HL-60 (cell line): ENCODE data around the gene TADA2B.
"Not testable (repeated sequence)": the region's sequence is repeated elsewhere in the genome, so short reads cannot be mapped to it uniquely, and the experiment has no call there.

Experiments used
- POLR2AphosphoS5 ChIP-seq: IDR thresholded peaks from 2 replicates; pipeline ENCODE4 v1.6.1; 2012; ENCODE audit warnings: low read depth
- REST ChIP-seq: IDR thresholded peaks from 2 replicates; pipeline ENCODE4 v1.6.1; 2012; ENCODE audit warnings: low read depth; ENCODE audit not compliant: insufficient replicate concordance

DNA sequence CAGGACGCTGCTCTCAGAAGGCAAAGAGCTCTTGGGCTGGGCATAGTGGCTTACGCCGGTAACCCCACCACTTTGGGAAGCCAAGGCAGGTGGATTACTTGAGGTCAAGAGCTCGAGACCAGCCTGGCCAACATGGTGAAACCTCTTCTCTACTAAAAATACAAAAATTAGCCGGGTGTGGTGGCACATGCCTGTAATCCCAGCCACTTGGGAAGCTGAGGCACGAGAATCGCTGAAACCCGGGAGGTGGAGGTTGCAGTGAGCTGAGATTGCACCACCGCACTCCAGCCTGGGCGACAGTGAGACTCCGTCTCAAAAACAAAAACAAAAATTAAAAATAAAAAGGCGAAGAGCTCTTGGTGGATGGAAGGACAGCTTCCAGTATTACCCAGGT, 59.3 kb downstream of the TADA2B start:
- TF ChIP-seq POLR2AphosphoS5, REST: not testable (repeated sequence)
